ENCODE results near the gene HERC6.

HERC6 gene

DNA sequence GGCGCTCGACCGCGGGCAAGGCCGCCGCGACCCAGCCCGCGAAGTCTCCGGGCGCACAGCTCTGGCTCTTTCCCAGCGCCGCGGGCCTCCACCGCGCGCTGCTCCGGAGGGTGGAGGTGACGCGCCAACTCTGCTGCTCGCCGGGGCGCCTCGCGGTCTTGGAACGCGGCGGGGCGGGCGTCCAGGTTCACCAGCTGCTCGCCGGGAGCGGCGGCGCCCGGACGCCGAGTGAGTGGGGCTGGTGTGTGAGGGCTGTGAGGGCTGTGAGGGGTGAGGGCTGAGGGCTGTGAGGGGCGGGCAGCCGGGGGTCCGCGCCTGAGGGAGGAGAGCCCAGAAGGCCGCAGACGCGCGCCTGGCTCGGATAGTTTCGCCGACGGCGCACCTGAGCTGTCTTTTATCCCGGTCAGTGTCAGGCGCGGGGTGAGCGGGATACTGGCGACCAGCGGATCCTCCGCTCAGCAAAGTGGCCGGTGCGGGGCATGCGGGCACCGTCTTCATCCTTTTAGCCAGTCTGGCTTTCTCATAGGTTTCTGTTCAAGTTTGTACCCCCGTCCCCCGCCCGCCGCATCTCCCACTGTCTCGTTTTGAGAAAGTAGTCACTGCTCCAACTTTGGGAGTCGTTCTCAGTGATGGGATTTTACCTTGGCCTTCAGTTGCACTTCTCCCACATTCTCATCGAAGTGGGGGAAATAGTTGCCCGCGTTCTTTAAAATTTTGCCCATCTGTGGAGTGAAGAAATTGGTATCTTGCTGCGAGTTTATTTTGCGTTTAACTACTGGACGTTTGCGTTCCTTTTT is 78.9 kb downstream of the HERC6 start:
- Histone ChIP-seq H3K4me3 (ENCODE audit: insufficient read depth, low read length, poor library complexity, severe bottlenecking) (no peak overlapping the region), H3K36me3 (ENCODE audit: low read length) (no peaks in the 10 kb centered on the region), H3K27me3 (ENCODE audit: low read length) (no peaks in the 10 kb centered on the region), H3K9me2 (replicated peaks; ENCODE audit: insufficient read depth, low read length) (no peaks in the 10 kb centered on the region), H3K9ac (ENCODE audit: low read length) (no peak overlapping the region), H3K9me3 (ENCODE audit: insufficient read depth, low read length) (no peaks in the 10 kb centered on the region), H3K4me2 (ENCODE audit: low read depth, low read length, poor library complexity, severe bottlenecking) (no peak overlapping the region), H3F3A (ENCODE audit: insufficient read depth) (no peaks in the 10 kb centered on the region), H4K20me1 (ENCODE audit: low read depth, low read length) (no peaks in the 10 kb centered on the region), H3K27ac (ENCODE audit: low read depth, low read length) (no peak overlapping the region), H3K79me2 (ENCODE audit: insufficient read depth, low read length) (no peaks in the 10 kb centered on the region), H2AFZ (ENCODE audit: low read depth, low read length, severe bottlenecking) (no peak overlapping the region)
- TF ChIP-seq, protein P1, sequence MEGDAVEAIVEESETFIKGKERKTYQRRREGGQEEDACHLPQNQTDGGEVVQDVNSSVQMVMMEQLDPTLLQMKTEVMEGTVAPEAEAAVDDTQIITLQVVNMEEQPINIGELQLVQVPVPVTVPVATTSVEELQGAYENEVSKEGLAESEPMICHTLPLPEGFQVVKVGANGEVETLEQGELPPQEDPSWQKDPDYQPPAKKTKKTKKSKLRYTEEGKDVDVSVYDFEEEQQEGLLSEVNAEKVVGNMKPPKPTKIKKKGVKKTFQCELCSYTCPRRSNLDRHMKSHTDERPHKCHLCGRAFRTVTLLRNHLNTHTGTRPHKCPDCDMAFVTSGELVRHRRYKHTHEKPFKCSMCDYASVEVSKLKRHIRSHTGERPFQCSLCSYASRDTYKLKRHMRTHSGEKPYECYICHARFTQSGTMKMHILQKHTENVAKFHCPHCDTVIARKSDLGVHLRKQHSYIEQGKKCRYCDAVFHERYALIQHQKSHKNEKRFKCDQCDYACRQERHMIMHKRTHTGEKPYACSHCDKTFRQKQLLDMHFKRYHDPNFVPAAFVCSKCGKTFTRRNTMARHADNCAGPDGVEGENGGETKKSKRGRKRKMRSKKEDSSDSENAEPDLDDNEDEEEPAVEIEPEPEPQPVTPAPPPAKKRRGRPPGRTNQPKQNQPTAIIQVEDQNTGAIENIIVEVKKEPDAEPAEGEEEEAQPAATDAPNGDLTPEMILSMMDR (IDR thresholded peaks at IDR 0.05; ENCODE audit: insufficient read depth, low read length, poor library complexity, severe bottlenecking): no peak
- no peak for TF ChIP-seq EZH2phosphoT487 (conservative IDR thresholded peaks at IDR 0.05; ENCODE audit: low read length)

DNA sequence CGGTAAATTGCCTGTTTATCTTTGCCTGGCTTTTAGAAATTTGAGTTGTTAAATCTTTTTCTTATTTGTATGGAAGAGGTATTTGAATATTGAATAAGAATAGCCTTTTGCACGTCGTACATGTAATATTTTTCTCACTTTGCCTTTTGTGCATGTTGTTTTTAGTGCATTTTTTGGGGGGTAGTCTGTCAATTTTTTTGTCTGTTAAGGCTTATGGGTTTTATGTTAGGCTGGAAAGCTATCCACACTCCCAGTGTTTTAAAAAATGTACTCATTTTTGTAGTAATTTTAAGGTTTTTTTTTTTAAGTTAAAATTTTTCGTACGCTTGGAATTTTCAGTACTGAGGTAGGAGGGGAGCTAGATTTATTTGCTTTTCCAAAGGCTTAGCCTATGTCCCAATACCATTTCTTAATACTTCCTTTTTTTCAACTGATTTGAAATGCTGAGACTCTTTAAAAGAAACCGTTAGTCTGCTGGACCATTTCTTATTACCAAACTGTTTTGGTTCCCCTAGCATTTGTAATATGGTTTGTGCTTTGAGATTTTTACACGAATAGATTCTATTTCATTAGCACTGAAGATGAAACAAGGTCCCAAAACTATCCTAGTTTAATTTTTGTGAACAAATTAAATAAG is 79.6 kb downstream of the HERC6 start:
- no peak overlapping the region for H3K4me2 ChIP-seq (ENCODE audit: low read depth, low read length, poor library complexity, severe bottlenecking)

DNA sequence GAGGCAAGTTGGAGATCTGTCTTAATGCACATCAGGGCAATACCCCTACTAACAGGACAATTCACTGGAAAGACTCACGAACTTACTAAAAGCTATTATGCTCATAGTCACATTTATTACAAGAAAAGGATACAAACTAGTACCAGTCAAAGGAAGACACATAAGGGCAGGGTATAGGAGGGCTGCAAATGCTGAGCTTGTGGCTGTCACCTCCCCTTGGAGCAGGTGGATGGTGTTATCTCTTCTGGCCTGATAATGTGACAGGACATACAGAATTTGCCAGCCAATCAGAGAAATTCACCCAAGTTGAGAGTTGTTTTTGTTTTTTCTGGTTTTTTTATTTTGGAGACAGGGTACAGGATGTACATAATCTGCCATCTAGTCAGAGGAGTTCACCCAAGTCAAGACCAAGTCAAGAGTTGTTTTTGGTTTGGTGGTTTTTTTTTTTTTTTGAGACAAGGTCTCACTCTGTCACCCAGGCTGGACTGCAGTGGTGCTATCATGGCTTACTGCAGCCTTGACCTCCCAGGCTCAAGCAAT is 87.1 kb downstream of the HERC6 start:
- Histone ChIP-seq H3K4me3 (ENCODE audit: insufficient read depth, low read length, poor library complexity, severe bottlenecking) (no peak overlapping the region), H3K9me2 (replicated peaks; ENCODE audit: insufficient read depth, low read length) (no peaks in the 10 kb centered on the region), H3K79me2 (ENCODE audit: insufficient read depth, low read length) (no peaks in the 10 kb centered on the region), H3K36me3 (ENCODE audit: low read length) (no peaks in the 10 kb centered on the region), H3K27ac (ENCODE audit: low read depth, low read length) (no peak overlapping the region), H3K9me3 (ENCODE audit: insufficient read depth, low read length) (no peaks in the 10 kb centered on the region), H3K27me3 (ENCODE audit: low read length) (no peaks in the 10 kb centered on the region), H2AFZ (ENCODE audit: low read depth, low read length, severe bottlenecking) (no peak overlapping the region), H3F3A (ENCODE audit: insufficient read depth) (no peaks in the 10 kb centered on the region), H3K4me2 (ENCODE audit: low read depth, low read length, poor library complexity, severe bottlenecking) (no peak overlapping the region), H3K9ac (ENCODE audit: low read length) (no peak overlapping the region), H4K20me1 (ENCODE audit: low read depth, low read length) (no peaks in the 10 kb centered on the region)
- TF ChIP-seq, protein P1 (IDR thresholded peaks at IDR 0.05; ENCODE audit: insufficient read depth, low read length, poor library complexity, severe bottlenecking): no peak
- no peak for TF ChIP-seq EZH2phosphoT487 (conservative IDR thresholded peaks at IDR 0.05; ENCODE audit: low read length)

More for the DNA sequence above, 79.6 kb downstream of the HERC6 start:
- H3K4me3 ChIP-seq (ENCODE audit: insufficient read depth, low read length, poor library complexity, severe bottlenecking): no peak overlapping the region
- H3K9me3 ChIP-seq (ENCODE audit: insufficient read depth, low read length): no peaks in the 10 kb centered on the region
- H2AFZ ChIP-seq (ENCODE audit: low read depth, low read length, severe bottlenecking): no peak overlapping the region
- H3F3A ChIP-seq (ENCODE audit: insufficient read depth): no peaks in the 10 kb centered on the region
- H3K36me3 ChIP-seq (ENCODE audit: low read length): no peaks in the 10 kb centered on the region
- no peak overlapping the region for H3K9ac ChIP-seq (ENCODE audit: low read length)
- no peak for TF ChIP-seq EZH2phosphoT487 (conservative IDR thresholded peaks at IDR 0.05; ENCODE audit: low read length)
- TF ChIP-seq, protein P1 (IDR thresholded peaks at IDR 0.05; ENCODE audit: insufficient read depth, low read length, poor library complexity, severe bottlenecking): no peak
- no peaks in the 10 kb centered on the region for H4K20me1 ChIP-seq (ENCODE audit: low read depth, low read length)
- no peaks in the 10 kb centered on the region for H3K9me2 ChIP-seq (replicated peaks; ENCODE audit: insufficient read depth, low read length)
- no peak overlapping the region for H3K27ac ChIP-seq (ENCODE audit: low read depth, low read length)
- no peaks in the 10 kb centered on the region for H3K27me3 ChIP-seq (ENCODE audit: low read length)
- H3K79me2 ChIP-seq (ENCODE audit: insufficient read depth, low read length): no peaks in the 10 kb centered on the region
